H1 (cell line): ENCODE measurements around the gene VPS35L. TPM values are rescaled to one million over a fixed set of nuclear protein-coding genes. Genes with fewer than 3 reads are reported as not detected.

Experiments used
- CBX8 ChIP-seq: fragments of 300-800, 300-1000 bp; sonication (generic); IDR thresholded peaks from 2 replicates; pipeline ENCODE4 v1.7.1; 2016; ENCODE audit warnings: low read depth, low read length, borderline replicate concordance
- CEBPB ChIP-seq: IDR thresholded peaks from 2 replicates; pipeline ENCODE4 v1.6.1; 2012; ENCODE audit warnings: low read depth, low read length
- polyA plus RNA-seq, 7 experiments: library from polyadenylated mRNA; depleted of rRNA in 3 of 7; stranded (reverse) in 5 of 7; unstranded in 2 of 7; fragments of >200 nt in 5 of 7; fragments of 200-250 nt in 2 of 7; gene quantifications; 1 replicate in 5 of 7; 2 replicates in 1 of 7; 4 replicates in 1 of 7; pipeline versions ENCODE4 v1.2.1 to v1.2.3, GENCODE V29; 2011 to 2013; ENCODE audit warnings: missing spikeins in 2 of 7, mixed read lengths in 2 of 7
- total RNA-seq: library from RNA; stranded (reverse); fragmentation: NEBNext Ultra II Directional; extraction: Animal tissue kit (Norgen Biotek cat#: 25700); gene quantifications from 2 replicates; pipeline ENCODE4 v1.2.1, GENCODE V29; 2021
- TF ChIP-seq, protein P1 (sequence below): fragments of 300-600 bp; sonication (generic); IDR thresholded peaks from 2 replicates; pipeline ENCODE4 v1.7.1; 2012; ENCODE audit warnings: low read length, moderate library complexity, mild to moderate bottlenecking, inconsistent platforms; ENCODE audit not compliant: insufficient replicate concordance
- TF ChIP-seq, protein P2 (sequence below): IDR thresholded peaks from 2 replicates; pipeline ENCODE4 v1.6.1; 2012; ENCODE audit warnings: inconsistent platforms

Gene VPS35L
- total and polyA plus RNA-seq, 2 of the 8 experiments (the other 6 are each of a cell fraction or from before 2014, with no cell fraction given): 31.5 to 57.1 TPM

DNA sequence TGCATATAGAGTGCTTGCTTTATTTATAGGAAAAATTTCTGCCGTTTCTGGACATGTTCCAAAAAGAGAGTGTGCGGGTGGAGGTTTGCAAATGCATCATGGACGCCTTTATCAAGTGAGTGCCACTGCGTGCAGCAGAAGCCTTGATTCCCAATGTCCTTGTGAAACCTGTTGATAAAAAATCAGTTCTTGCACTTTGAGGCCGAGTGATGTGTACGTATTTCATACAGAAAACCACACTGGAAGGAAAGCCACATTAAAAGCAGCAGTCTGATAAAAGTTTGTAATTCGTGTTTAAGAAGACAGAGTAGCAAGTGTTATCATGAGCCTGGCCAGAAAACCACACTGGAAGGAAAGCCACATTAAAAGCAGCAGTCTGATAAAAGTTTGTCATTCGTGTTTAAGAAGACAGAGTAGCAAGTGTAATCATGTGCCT, 84.5 kb downstream of the VPS35L start (continued):
- TF ChIP-seq, protein P1, sequence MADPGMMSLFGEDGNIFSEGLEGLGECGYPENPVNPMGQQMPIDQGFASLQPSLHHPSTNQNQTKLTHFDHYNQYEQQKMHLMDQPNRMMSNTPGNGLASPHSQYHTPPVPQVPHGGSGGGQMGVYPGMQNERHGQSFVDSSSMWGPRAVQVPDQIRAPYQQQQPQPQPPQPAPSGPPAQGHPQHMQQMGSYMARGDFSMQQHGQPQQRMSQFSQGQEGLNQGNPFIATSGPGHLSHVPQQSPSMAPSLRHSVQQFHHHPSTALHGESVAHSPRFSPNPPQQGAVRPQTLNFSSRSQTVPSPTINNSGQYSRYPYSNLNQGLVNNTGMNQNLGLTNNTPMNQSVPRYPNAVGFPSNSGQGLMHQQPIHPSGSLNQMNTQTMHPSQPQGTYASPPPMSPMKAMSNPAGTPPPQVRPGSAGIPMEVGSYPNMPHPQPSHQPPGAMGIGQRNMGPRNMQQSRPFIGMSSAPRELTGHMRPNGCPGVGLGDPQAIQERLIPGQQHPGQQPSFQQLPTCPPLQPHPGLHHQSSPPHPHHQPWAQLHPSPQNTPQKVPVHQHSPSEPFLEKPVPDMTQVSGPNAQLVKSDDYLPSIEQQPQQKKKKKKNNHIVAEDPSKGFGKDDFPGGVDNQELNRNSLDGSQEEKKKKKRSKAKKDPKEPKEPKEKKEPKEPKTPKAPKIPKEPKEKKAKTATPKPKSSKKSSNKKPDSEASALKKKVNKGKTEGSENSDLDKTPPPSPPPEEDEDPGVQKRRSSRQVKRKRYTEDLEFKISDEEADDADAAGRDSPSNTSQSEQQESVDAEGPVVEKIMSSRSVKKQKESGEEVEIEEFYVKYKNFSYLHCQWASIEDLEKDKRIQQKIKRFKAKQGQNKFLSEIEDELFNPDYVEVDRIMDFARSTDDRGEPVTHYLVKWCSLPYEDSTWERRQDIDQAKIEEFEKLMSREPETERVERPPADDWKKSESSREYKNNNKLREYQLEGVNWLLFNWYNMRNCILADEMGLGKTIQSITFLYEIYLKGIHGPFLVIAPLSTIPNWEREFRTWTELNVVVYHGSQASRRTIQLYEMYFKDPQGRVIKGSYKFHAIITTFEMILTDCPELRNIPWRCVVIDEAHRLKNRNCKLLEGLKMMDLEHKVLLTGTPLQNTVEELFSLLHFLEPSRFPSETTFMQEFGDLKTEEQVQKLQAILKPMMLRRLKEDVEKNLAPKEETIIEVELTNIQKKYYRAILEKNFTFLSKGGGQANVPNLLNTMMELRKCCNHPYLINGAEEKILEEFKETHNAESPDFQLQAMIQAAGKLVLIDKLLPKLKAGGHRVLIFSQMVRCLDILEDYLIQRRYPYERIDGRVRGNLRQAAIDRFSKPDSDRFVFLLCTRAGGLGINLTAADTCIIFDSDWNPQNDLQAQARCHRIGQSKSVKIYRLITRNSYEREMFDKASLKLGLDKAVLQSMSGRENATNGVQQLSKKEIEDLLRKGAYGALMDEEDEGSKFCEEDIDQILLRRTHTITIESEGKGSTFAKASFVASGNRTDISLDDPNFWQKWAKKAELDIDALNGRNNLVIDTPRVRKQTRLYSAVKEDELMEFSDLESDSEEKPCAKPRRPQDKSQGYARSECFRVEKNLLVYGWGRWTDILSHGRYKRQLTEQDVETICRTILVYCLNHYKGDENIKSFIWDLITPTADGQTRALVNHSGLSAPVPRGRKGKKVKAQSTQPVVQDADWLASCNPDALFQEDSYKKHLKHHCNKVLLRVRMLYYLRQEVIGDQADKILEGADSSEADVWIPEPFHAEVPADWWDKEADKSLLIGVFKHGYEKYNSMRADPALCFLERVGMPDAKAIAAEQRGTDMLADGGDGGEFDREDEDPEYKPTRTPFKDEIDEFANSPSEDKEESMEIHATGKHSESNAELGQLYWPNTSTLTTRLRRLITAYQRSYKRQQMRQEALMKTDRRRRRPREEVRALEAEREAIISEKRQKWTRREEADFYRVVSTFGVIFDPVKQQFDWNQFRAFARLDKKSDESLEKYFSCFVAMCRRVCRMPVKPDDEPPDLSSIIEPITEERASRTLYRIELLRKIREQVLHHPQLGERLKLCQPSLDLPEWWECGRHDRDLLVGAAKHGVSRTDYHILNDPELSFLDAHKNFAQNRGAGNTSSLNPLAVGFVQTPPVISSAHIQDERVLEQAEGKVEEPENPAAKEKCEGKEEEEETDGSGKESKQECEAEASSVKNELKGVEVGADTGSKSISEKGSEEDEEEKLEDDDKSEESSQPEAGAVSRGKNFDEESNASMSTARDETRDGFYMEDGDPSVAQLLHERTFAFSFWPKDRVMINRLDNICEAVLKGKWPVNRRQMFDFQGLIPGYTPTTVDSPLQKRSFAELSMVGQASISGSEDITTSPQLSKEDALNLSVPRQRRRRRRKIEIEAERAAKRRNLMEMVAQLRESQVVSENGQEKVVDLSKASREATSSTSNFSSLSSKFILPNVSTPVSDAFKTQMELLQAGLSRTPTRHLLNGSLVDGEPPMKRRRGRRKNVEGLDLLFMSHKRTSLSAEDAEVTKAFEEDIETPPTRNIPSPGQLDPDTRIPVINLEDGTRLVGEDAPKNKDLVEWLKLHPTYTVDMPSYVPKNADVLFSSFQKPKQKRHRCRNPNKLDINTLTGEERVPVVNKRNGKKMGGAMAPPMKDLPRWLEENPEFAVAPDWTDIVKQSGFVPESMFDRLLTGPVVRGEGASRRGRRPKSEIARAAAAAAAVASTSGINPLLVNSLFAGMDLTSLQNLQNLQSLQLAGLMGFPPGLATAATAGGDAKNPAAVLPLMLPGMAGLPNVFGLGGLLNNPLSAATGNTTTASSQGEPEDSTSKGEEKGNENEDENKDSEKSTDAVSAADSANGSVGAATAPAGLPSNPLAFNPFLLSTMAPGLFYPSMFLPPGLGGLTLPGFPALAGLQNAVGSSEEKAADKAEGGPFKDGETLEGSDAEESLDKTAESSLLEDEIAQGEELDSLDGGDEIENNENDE: no peak
- TF ChIP-seq CEBPB: no peak
- TF ChIP-seq, protein P2, sequence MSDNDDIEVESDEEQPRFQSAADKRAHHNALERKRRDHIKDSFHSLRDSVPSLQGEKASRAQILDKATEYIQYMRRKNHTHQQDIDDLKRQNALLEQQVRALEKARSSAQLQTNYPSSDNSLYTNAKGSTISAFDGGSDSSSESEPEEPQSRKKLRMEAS: no peak
- no peak for TF ChIP-seq CBX8
